B cell (primary cell): ENCODE measurements around the gene MTCL1. TPM values are rescaled to one million over a fixed set of nuclear protein-coding genes. Genes with fewer than 3 reads are reported as not detected.

ENCODE experiments used
- ATAC-seq: fragments of 200-7000 bp; cut with Tn5 transposase; one replicate; pipeline ENCODE4 v1.10.0; 2021; ENCODE audit warnings: low read depth, mild to moderate bottlenecking, moderate number of reproducible peaks, moderate library complexity
- CTCF ChIA-PET: fragments of 350-600 bp; sonication (Branson Sonifier 250); formaldehyde crosslinking; loops from one replicate; lab custom pipeline; 2021; ENCODE audit warnings: antibody characterized with exemption, inconsistent platforms; lab: Charles Lee
- POLR2A ChIA-PET: fragments of 350-600 bp; sonication (Branson Sonifier 250); formaldehyde crosslinking; loops from one replicate; lab custom pipeline; 2021; ENCODE audit warnings: antibody characterized with exemption; lab: Charles Lee
- DNase-seq: peaks from one replicate; pipeline ENCODE4 v3.0.0; 2013
- H2AFZ ChIP-seq: 2 replicates; pipeline ENCODE4 v1.6.1; 2012; ENCODE audit warnings: mild to moderate bottlenecking, low read depth, low read length; ENCODE audit not compliant: insufficient read depth, poor library complexity, severe bottlenecking
- H3K27ac ChIP-seq, 2 donors: 1 replicate in 1 of 2; 2 replicates in 1 of 2; pipeline ENCODE4 v1.5.1; 2012 to 2013; ENCODE audit warnings: low read length in 2 of 2, mild to moderate bottlenecking in 2 of 2, moderate library complexity in 1 of 2
- H3K27me3 ChIP-seq, 4 experiments: fragments of 200-600 bp in 1 of 4; sonication (generic) in 1 of 4; replicated peaks in 1 of 4; 1 replicate in 2 of 4; 2 replicates in 2 of 4; pipeline versions ENCODE4 v1.6.1 to v1.7.0; 2013 to 2016; ENCODE audit warnings: low read length in 3 of 4, mild to moderate bottlenecking in 2 of 4, mixed read lengths in 1 of 4, moderate library complexity in 1 of 4; ENCODE audit not compliant: insufficient read depth in 4 of 4, control insufficient read depth in 3 of 4; ENCODE audit errors: control extremely low read depth in 1 of 4
- H3K36me3 ChIP-seq, 2 experiments: replicated peaks in 1 of 2; 1 replicate in 1 of 2; 2 replicates in 1 of 2; pipeline versions ENCODE4 v1.6.1 to v1.7.1; 2013; ENCODE audit warnings: low read length in 1 of 2; ENCODE audit not compliant: insufficient read depth in 2 of 2, control insufficient read depth in 1 of 2; ENCODE audit errors: control extremely low read depth in 1 of 2, extremely low read depth in 1 of 2
- H3K4me1 ChIP-seq, 2 donors: fragments of 200-600 bp in 1 of 2; sonication (generic) in 1 of 2; 1 replicate in 1 of 2; 2 replicates in 1 of 2; pipeline versions ENCODE4 v1.5.1 to v1.6.1; 2013 to 2017; ENCODE audit warnings: low read length in 2 of 2; ENCODE audit not compliant: control insufficient read depth in 2 of 2, insufficient read depth in 2 of 2
- H3K4me2 ChIP-seq: replicated peaks from 2 replicates; pipeline ENCODE3; 2012; ENCODE audit warnings: mild to moderate bottlenecking, low read depth, low read length; ENCODE audit not compliant: poor library complexity, severe bottlenecking
- H3K4me3 ChIP-seq, 5 experiments: fragments of 200-600 bp in 1 of 5; sonication (generic) in 1 of 5; 1 replicate in 3 of 5; 2 replicates in 2 of 5; pipeline versions ENCODE4 v1.5.1 to v1.7.0; 2011 to 2016; ENCODE audit warnings: low read length in 4 of 5, mild to moderate bottlenecking in 4 of 5, low read depth in 2 of 5, control low read depth in 1 of 5, moderate library complexity in 1 of 5; ENCODE audit not compliant: insufficient read depth in 1 of 5; ENCODE audit errors: control extremely low read depth in 1 of 5, extremely low read depth in 1 of 5
- H3K79me2 ChIP-seq: fragments of 200-600 bp; sonication (generic); one replicate; pipeline ENCODE4 v1.6.0; 2016; ENCODE audit warnings: low read length; ENCODE audit not compliant: control insufficient read depth, insufficient read depth
- H3K9ac ChIP-seq: fragments of 200-600 bp; sonication (generic); 2 replicates; pipeline ENCODE4 v1.6.1; 2017; ENCODE audit warnings: mild to moderate bottlenecking, low read length, moderate library complexity
- H3K9me3 ChIP-seq, 3 donors: one replicate each; pipeline versions ENCODE4 v1.6.1 to v1.7.1; 2013; ENCODE audit warnings: low read length in 2 of 3; ENCODE audit not compliant: control insufficient read depth in 2 of 3, insufficient read depth in 1 of 3; ENCODE audit errors: control extremely low read depth in 1 of 3
- H4K20me1 ChIP-seq: 2 replicates; pipeline ENCODE4 v1.6.0; 2012; ENCODE audit warnings: mild to moderate bottlenecking, low read length; ENCODE audit not compliant: insufficient read depth, control insufficient read depth, poor library complexity, severe bottlenecking
- H3K27ac Mint-ChIP-seq: one replicate; pipeline ENCODE4 v1.8.0; 2021; ENCODE audit warnings: mixed read lengths
- H3K27me3 Mint-ChIP-seq: one replicate; pipeline ENCODE4 v1.8.0; 2021; ENCODE audit warnings: mixed read lengths
- H3K4me1 Mint-ChIP-seq: one replicate; pipeline ENCODE4 v1.8.0; 2021; ENCODE audit warnings: mixed read lengths
- H3K4me3 Mint-ChIP-seq: one replicate; pipeline ENCODE4 v1.8.0; 2021; ENCODE audit warnings: mixed read lengths
- H3K9me3 Mint-ChIP-seq: one replicate; pipeline ENCODE4 v1.8.0; 2022; ENCODE audit warnings: mixed read lengths; ENCODE audit not compliant: insufficient read depth
- CTCF ChIP-seq: fragments of 200-600 bp; IDR thresholded peaks from one replicate; pipeline ENCODE4 v1.8.0; 2022; ENCODE audit warnings: antibody characterized with exemption, mild to moderate bottlenecking
- EZH2 ChIP-seq: IDR thresholded peaks from 2 replicates; pipeline ENCODE4 v1.6.1; 2012; ENCODE audit warnings: borderline replicate concordance, low read depth, mild to moderate bottlenecking, moderate library complexity, low read length; ENCODE audit not compliant: insufficient read depth, poor library complexity, severe bottlenecking
- WGBS: methylation state at CpG from one replicate; pipeline ENCODE4 v1.1.5; 2013; ENCODE audit warnings: missing lambda C conversion rate; ENCODE audit not compliant: insufficient coverage; 5-methylcytosine and 5-hydroxymethylcytosine counted together
- intact Hi-C: fragments of 100-400 bp; cut with micrococcal nuclease; formaldehyde crosslinking; loops from one replicate; pipeline ENCODE4 v1.10.0; 2022
- polyA plus RNA-seq: library from polyadenylated mRNA; depleted of rRNA; stranded (reverse); fragments of >200 nt; gene quantifications from 2 replicates; pipeline ENCODE4 v1.2.3, GENCODE V29; 2012
- total RNA-seq, 2 donors: library from RNA; stranded (reverse); fragments of 120-200 nt in 1 of 2; gene quantifications; 1 replicate in 1 of 2; 2 replicates in 1 of 2; pipeline versions ENCODE4 v1.2.3 to v1.2.4, GENCODE V29; 2013 to 2022

Gene MTCL1
- total and polyA plus RNA-seq, 2 donors (not counting 1 experiment from before 2014, with no cell fraction given), result 2.7 to 5.8 TPM

GRCh38 chr18:8730080-8730827, 24.9 kb downstream of the MTCL1 start:
- H3K4me1 ChIP-seq, result peaks cover 4 to 16% of the 10 kb centered on the region in 2 donors
- ChIA-PET POLR2A (no interaction called here), CTCF (no interaction called here)
- H3K27me3 ChIP-seq, result no peaks in the 10 kb centered on the region
- no peak overlapping the region for H3K9ac ChIP-seq
- H3K9me3 Mint-ChIP-seq, result no peaks in the 10 kb centered on the region
- no peak overlapping the region for H3K27ac Mint-ChIP-seq
- 41% methylated on average over 10 of the region's 16 CpGs for WGBS
- H2AFZ ChIP-seq, result peak overlapping the region; percentile 36
- peak overlapping the region in 1 of 5 experiments; percentile 4 for H3K4me3 ChIP-seq
- H3K79me2 ChIP-seq, result no peaks in the 10 kb centered on the region
- H3K36me3 ChIP-seq, result no peaks in the 10 kb centered on the region
- intact Hi-C loops, result no loop called here
- ATAC-seq (no peak), DNase-seq (no peak)
- TF ChIP-seq CTCF (no peak), EZH2 (no peak)
- no peak overlapping the region for H3K27ac ChIP-seq
- H3K9me3 ChIP-seq, result peaks cover 0 to 4% (median 0%) of the 10 kb centered on the region in 3 donors
- peak overlapping the region; percentile 25 for H3K4me2 ChIP-seq
- H3K4me1 Mint-ChIP-seq, result peaks cover 26% of the 10 kb centered on the region
- H4K20me1 ChIP-seq, result no peaks in the 10 kb centered on the region
- H3K4me3 Mint-ChIP-seq, result peak overlapping the region; percentile 23
- no peaks in the 10 kb centered on the region for H3K27me3 Mint-ChIP-seq
